ENCODE results near the gene KIF17. TPM values are rescaled to one million over a fixed set of nuclear protein-coding genes. Genes with fewer than 3 reads are reported as not detected.

Gene KIF17
- 11.8 and 14.7 TPM in 2 replicates for total RNA-seq

DNA sequence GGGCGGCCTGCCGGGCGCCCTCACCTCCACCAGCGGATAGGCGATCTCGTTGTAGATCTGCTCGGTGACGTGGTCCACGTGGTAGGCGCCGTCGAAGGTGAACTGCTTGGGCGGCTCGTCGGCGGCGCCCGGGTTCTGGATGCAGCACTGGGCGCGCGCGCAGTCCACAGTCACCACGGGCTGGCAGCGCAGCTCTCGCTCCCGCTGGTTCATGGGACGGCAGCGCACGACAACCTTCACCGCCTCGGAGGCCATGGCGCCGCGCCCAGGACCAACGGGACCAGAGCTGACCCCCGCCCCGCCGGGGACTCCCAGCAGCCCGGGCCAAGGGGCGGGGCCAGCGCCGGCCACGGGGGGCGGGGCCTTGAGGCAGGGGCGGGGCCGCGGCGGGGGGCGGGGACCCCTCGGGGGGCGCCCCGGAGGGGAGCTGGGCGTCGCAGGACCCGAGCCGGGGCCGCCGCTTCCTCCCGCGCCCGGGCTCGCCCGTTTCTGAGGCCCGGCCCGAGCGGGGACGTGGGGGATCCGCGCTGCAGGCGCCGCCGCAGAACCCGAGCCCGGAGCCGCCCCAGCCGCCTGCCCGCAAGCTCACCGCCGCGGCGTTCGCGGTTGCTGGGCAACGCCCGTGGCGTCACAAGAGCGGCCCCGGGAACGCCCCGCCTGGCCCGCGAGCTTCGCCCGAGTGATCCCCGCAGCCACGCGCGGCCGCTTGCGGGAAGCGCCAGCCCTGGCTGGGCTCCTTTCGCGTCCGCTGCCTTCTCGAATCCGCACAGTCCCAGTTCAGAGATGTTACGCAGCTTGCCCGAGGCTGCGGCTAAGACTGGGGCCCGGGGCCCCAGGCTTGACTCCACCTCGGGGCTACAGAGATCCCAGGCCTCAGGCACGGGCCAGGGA lies at the start of gene KIF17:
Gene KIF17 (minus strand): TSS at position 556 of the 891 bp plus-strand sequence. CDS start 301 bp downstream, at position 255.

DNA sequence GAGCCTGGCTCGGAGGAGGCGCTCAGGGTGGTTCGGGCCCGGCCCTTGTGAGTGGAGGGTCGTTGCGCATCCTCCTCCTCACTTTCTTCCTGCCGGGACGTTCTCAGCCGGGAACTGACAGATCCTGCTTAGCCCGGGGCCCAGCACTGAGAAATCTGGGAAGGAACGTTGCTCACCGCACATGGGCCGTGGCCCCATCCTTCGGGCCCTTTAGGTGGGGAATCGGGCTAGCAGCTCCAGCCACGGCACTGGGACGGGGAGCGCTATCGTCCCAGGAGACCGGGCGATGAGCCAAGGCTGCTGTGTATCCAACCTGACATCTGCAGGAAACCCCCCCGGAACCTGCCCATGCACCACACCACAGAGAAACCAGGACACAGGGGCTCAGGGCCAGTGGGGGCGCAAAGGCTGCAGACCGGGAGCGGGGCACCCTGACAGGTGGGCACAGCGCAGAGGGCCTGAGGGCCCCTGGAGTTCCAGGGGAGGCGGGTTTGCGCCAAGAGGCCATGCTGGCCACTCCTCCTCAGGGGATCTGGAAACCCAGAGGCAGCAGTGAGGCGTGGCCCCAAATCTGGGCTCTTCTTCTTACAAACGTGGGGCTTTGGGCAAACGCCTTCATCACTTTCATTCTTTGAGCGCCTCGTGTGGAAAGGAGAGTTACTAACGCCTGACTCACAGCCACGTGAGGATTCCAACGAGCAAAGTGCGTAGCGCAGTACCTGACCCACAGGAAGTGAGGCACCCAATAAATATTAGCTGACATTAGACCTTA lies 15.0 kb upstream of the KIF17 start, which contains the start of gene SH2D5:
Gene SH2D5 (minus strand): TSS at position 116 of the 772 bp plus-strand sequence. CDS start 4,659 bp downstream, outside the sequence.

DNA sequence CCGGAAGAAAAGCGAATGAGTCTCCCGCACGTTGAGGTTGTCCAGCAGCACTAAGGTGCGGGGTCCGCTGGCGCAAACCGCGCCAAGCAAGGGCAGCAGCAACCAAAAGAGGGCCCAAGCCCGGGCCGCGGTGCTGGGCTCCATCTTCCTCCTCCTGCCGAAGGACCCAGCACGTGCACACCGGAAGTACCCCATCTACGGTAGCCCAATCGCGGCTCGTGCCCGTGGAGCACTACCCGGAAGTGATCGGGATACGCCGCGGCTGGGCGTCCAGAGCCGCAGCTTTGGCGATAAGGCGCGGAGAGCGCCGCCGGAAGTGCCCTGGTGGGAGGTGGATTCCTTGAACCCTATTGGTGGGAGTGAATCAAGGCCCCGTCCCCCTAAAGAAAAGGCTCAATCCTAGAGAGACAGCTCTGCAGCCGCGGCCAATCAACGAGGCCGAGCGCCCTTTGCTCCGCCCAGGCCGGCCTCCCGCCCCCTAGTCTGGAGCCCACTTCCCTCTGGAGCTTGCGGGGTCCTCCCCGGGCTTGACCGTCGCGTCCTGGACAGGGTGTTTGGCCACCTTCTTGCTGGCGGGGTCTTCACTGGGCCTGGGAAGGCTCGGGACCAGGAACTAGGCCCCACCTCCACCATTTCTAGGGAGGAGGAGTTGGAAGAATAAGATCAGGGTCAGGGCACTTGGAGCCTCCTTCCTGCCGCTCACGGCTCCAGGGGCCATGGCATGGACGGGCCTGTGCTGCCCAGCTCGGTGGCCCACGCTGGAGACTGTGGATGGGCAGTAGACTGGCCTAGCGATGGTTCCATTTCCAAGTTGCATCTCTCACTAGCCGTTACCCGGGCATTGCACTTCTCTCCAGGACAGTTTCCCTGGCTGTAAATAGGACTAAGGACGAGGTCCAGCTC lies 56.3 kb downstream of the KIF17 start, which contains the start of gene DDOST:
Gene DDOST (minus strand): TSS at position 163 of the 903 bp plus-strand sequence. CDS start 19 bp downstream, at position 144.

DNA sequence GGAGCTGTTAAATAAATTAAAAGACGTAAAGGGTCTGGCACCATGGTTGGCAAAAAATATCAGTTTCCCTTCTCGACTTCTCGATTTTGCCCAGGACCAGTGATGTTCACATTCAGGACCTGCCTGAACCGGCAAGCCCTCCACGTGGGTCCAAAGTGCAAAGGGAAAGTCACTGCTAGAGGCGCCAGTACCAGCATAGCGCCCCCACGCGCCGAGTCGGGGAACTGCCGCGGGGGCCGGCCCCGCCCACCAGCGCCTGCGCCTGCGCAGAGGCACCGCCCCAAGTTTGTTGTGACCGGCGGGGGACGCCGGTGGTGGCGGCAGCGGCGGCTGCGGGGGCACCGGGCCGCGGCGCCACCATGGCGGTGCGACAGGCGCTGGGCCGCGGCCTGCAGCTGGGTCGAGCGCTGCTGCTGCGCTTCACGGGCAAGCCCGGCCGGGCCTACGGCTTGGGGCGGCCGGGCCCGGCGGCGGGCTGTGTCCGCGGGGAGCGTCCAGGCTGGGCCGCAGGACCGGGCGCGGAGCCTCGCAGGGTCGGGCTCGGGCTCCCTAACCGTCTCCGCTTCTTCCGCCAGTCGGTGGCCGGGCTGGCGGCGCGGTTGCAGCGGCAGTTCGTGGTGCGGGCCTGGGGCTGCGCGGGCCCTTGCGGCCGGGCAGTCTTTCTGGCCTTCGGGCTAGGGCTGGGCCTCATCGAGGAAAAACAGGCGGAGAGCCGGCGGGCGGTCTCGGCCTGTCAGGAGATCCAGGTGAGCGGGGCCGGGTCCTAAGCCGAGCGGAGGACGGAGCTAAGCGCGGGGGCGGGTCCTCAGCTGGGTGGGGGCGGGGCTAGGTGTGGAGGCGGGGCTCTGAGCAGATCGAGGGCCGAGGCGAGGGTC lies 84.4 kb downstream of the KIF17 start, which contains the start of gene PINK1:
Gene PINK1 (plus strand): TSS at position 269 of the 875 bp plus-strand sequence. CDS start 91 bp downstream, at position 360.

Other genes starting within 250 kb of the KIF17 start
- 3.3 and 7.1 TPM in 2 replicates for gene CAMK2N1, start 231.8 kb downstream of the KIF17 start, total RNA-seq
- 31.6 and 41.2 TPM in 2 replicates for gene MUL1, start 209.9 kb downstream of the KIF17 start, total RNA-seq
- gene FAM43B, start 165.4 kb downstream of the KIF17 start, total RNA-seq = not detected in 2 replicates
- gene CDA, start 128.9 kb downstream of the KIF17 start, total RNA-seq = 0.98 TPM in 1 of 2 replicates, not detected in the other
- 29.2 and 48.7 TPM in 2 replicates for gene PINK1, start 84.5 kb downstream of the KIF17 start, total RNA-seq
- 284 and 289 TPM in 2 replicates for gene DDOST, start 56.6 kb downstream of the KIF17 start, total RNA-seq
- gene SH2D5, start 14.7 kb upstream of the KIF17 start, total RNA-seq = 0.86 and 0.98 TPM in 2 replicates
- 244 and 251 TPM in 2 replicates for gene HP1BP3, start 69.3 kb upstream of the KIF17 start, total RNA-seq

Measured in vein endothelial cell (primary cell).